Upper lobe of right lung (tissue), 1 donor: ENCODE measurements around the gene ERC1. TPM values are rescaled to one million over a fixed set of nuclear protein-coding genes. Genes with fewer than 3 reads are reported as not detected.
A peak's percentile ranks its signal among the peaks of the same experiment; 100 is the strongest.
"Not testable (repeated sequence)": the region's sequence is repeated elsewhere in the genome, so short reads cannot be mapped to it uniquely, and the experiment has no call there.

Experiments used
- ATAC-seq: fragments of 200-7000 bp; cut with Tn5 transposase; one replicate; pipeline ENCODE4 v1.9.1; 2020; ENCODE audit warnings: mild to moderate bottlenecking, moderate library complexity
- DNase-seq: peaks from one replicate; pipeline ENCODE4 v3.0.0-alpha.2; 2020
- H3K27ac ChIP-seq: fragments of 200-600 bp; one replicate; pipeline ENCODE4 v1.8.0; 2022
- H3K27me3 ChIP-seq: fragments of 200-600 bp; one replicate; pipeline ENCODE4 v1.8.0; 2022; ENCODE audit warnings: mild to moderate bottlenecking
- H3K36me3 ChIP-seq: fragments of 200-600 bp; one replicate; pipeline ENCODE4 v1.8.0; 2022
- H3K4me1 ChIP-seq: fragments of 200-600 bp; one replicate; pipeline ENCODE4 v1.8.0; 2022
- H3K4me3 ChIP-seq: fragments of 200-600 bp; one replicate; pipeline ENCODE4 v1.8.0; 2022; ENCODE audit warnings: mild to moderate bottlenecking
- H3K9me3 ChIP-seq: fragments of 200-600 bp; one replicate; pipeline ENCODE4 v1.8.0; 2022
- intact Hi-C: fragments of 100-400 bp; cut with DNase I; formaldehyde crosslinking; loops from one replicate; pipeline ENCODE4 v1.11.0; 2022
- total RNA-seq: library from RNA; stranded (reverse); fragmentation: NEBNext Ultra II Directional; extraction: Animal tissue kit (Norgen Biotek cat#: 25700); gene quantifications from one replicate; pipeline ENCODE4 v1.2.1, GENCODE V29; 2021
- TF ChIP-seq, protein P1 (sequence below): fragments of 200-600 bp; IDR thresholded peaks from one replicate; pipeline ENCODE4 v1.8.0; 2022; ENCODE audit warnings: antibody characterized with exemption
- donor health status: DM: no; HTN: yes; CAD: no; lungs with severe emphysema.

Gene ERC1
- total RNA-seq, 1 donor from 2014 or later: 54.3 TPM

DNA sequence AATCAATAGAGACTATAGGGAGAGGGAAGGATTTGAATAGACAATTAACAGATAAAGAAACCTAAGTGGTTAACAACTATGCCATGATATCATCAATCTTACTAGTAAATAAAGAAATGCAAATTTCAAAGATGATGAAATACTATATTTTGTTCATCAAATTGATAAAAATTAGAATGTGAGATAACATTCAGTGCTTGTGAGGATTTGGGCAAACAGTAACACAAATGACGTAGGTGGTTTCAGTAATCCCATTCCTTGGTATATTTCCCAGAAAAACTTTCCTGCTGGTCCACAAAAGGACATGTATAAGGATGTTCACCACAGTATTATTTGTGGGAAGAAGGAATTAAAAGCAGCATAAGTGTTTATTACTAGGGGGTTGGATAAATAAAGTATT is 136.0 kb downstream of the ERC1 start:
- Histone ChIP-seq H3K27ac (no peak overlapping the region), H3K36me3 (no peaks in the 10 kb centered on the region), H3K9me3 (no peaks in the 10 kb centered on the region), H3K4me1 (peaks cover 4% of the 10 kb centered on the region), H3K27me3 (no peaks in the 10 kb centered on the region), H3K4me3 (no peak overlapping the region)
- DNase-seq (no peak), ATAC-seq (no peak)
- TF ChIP-seq, protein P1, sequence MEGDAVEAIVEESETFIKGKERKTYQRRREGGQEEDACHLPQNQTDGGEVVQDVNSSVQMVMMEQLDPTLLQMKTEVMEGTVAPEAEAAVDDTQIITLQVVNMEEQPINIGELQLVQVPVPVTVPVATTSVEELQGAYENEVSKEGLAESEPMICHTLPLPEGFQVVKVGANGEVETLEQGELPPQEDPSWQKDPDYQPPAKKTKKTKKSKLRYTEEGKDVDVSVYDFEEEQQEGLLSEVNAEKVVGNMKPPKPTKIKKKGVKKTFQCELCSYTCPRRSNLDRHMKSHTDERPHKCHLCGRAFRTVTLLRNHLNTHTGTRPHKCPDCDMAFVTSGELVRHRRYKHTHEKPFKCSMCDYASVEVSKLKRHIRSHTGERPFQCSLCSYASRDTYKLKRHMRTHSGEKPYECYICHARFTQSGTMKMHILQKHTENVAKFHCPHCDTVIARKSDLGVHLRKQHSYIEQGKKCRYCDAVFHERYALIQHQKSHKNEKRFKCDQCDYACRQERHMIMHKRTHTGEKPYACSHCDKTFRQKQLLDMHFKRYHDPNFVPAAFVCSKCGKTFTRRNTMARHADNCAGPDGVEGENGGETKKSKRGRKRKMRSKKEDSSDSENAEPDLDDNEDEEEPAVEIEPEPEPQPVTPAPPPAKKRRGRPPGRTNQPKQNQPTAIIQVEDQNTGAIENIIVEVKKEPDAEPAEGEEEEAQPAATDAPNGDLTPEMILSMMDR: no peak
- intact Hi-C loops: no loop called here

DNA sequence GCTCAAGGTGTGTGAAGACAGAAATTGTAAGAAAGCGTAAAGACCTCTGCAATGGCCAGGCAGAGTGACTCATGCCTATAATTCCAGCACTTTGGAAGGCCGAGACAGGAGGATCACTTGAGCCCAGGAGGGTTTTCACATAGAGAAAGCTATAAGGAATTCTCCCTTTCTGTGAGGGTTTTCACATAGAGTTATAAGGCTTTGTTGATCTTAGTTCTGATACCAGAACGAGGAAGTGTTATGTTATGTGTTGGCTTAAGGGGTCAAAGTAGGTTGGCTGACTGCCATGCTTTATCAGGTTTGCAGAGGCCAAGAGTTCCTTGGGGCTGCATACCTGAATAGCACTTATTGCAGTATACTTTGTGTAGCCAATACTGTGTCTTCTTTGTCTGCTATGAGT is 139.1 kb downstream of the ERC1 start:
- TF ChIP-seq, protein P1: no peak
- H3K4me3 ChIP-seq: no peak overlapping the region
- DNase-seq: no peak
- H3K36me3 ChIP-seq: no peaks in the 10 kb centered on the region
- H3K9me3 ChIP-seq: no peaks in the 10 kb centered on the region
- H3K27ac ChIP-seq: no peak overlapping the region
- intact Hi-C loops: no loop called here
- peak; percentile 64 for ATAC-seq
- H3K27me3 ChIP-seq: no peaks in the 10 kb centered on the region
- peaks cover 4% of the 10 kb centered on the region for H3K4me1 ChIP-seq

DNA sequence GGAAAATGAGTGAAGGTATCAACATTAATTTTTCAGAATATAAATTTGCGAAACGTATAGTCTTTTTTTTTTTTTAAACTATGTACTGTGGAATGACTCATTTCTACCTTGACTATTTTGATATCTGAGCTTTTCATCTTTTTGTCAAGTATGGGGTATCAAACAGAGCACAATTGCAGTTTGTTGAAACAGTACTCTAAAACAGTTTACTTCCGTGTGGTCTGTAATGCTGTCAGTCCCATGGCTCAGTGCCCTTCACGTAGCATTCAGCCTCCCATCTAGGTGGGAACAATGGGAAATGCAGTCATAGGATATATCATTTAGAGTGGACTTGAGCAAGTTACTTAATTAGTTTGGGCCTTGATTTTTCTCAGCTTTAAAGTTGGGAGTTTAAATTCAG is 139.5 kb downstream of the ERC1 start:
- TF ChIP-seq, protein P1: no peak
- H3K4me1 ChIP-seq: peaks cover 4% of the 10 kb centered on the region
- no peaks in the 10 kb centered on the region for H3K36me3 ChIP-seq
- DNase-seq (no peak), ATAC-seq (no peak)
- H3K27ac ChIP-seq: no peak overlapping the region
- intact Hi-C loops: no loop called here
- H3K27me3 ChIP-seq: no peaks in the 10 kb centered on the region
- no peak overlapping the region for H3K4me3 ChIP-seq
- H3K9me3 ChIP-seq: no peaks in the 10 kb centered on the region

DNA sequence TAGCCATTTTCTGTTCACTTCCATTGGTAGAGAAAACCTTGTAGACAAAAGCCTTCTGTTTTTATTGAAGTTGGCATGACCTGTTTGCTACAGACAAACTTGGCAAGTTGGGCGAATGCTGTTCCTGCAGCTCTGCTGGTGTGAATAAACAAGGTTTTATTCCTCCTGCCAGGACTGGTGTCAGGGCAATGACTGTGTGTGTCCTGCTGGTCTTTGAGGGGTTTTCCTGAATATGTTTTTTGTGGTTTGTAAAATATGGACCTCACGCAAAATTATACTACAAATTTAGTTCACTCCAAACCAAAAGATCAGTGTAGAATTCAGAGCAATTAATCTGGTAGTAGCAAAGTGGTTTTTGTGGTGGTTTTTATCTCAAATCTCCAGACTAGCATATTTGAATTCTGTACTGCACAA is 140.8 kb downstream of the ERC1 start:
- TF ChIP-seq, protein P1: no peak
- Histone ChIP-seq H3K9me3 (no peaks in the 10 kb centered on the region), H3K27me3 (no peaks in the 10 kb centered on the region), H3K4me3 (no peak overlapping the region), H3K4me1 (peaks cover 4% of the 10 kb centered on the region), H3K27ac (no peak overlapping the region), H3K36me3 (no peaks in the 10 kb centered on the region)
- DNase-seq (no peak), ATAC-seq (no peak)
- intact Hi-C loops: no loop called here

DNA sequence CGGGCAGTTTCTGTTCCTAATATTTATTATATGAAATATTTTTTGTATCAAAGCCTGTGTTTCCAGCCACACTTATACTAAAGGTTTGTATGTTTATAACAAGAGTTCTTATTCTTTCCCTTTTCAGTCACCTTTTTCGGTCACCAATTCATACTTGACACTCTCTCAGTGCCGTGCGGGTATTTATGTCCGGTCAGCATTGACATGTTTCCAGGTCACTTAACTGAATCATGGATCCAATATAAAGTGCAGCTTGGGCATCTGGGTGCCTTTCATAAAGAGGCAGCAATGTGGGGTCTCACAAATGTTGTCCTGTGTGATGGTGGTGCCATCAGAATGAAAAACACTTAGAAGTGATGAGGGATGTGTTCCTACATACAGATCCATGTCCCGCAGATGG is 141.3 kb downstream of the ERC1 start:
- intact Hi-C loops: no loop called here
- H3K9me3 ChIP-seq: no peaks in the 10 kb centered on the region
- H3K27me3 ChIP-seq: no peaks in the 10 kb centered on the region
- H3K36me3 ChIP-seq: no peaks in the 10 kb centered on the region
- peaks cover 4% of the 10 kb centered on the region for H3K4me1 ChIP-seq
- DNase-seq (no peak), ATAC-seq (no peak)
- no peak overlapping the region for H3K4me3 ChIP-seq
- no peak overlapping the region for H3K27ac ChIP-seq
- TF ChIP-seq, protein P1: no peak

DNA sequence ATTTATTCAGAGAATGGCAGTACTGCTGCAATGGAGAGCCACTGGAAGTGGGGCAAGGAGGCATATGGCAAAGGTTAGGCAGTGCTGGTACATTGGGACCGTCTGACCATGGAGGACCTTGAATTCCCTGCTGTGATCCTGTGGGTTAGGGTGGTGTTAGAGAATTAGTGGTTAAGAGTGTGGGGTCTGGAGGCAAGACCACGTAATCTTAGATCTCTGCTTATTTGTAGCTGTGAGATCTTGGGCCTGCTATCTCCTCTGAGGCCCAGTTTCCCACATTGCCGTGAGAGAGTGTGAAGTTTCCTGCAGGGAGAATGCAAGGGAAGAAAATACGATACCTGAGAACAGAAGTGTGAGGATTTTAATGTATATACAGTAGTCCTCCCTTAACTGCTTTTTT is 147.7 kb downstream of the ERC1 start:
- ATAC-seq: no peak
- Histone ChIP-seq H3K4me1 (no peaks in the 10 kb centered on the region), H3K27me3 (no peaks in the 10 kb centered on the region), H3K4me3 (no peak overlapping the region), H3K36me3 (no peaks in the 10 kb centered on the region), H3K27ac (no peak overlapping the region), H3K9me3 (no peaks in the 10 kb centered on the region)
- DNase-seq: no peak
- intact Hi-C loops: no loop called here
- TF ChIP-seq, protein P1: no peak

DNA sequence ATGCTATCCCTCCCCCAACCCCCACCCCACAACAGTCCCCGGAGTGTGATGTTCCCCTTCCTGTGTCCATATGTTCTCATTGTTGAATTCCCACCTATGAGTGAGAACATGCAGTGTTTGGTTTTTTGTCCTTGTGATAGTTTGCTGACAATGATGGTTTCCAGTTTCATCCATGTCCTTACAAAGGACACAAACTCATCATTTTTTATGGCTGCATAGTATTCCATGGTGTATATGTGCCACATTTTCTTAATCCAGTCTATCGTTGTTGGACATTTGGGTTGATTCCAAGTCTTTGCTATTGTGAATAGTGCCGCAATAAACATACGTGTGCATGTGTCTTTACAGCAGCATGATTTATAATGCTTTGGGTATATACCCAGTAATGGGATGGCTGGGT is 155.7 kb downstream of the ERC1 start:
- H3K4me1 ChIP-seq, H3K36me3 ChIP-seq, DNase-seq, intact Hi-C loops, H3K27ac ChIP-seq, H3K4me3 ChIP-seq, ATAC-seq, H3K27me3 ChIP-seq, H3K9me3 ChIP-seq: not testable (repeated sequence)
